Endothelial cell (in vitro differentiated cells): ENCODE results near the gene PARM1. TPM values are rescaled to one million over a fixed set of nuclear protein-coding genes. Genes with fewer than 3 reads are reported as not detected.

ENCODE experiments used
- DNase-seq: peaks from one replicate; pipeline ENCODE4 v3.0.0; 2021; ENCODE audit warnings: low spot score
- H3K27ac Mint-ChIP-seq: one replicate; pipeline ENCODE4 v1.8.0; 2021; ENCODE audit warnings: mixed read lengths, inconsistent platforms; ENCODE audit not compliant: unreplicated experiment
- H3K27me3 Mint-ChIP-seq: one replicate; pipeline ENCODE4 v1.8.0; 2021; ENCODE audit warnings: mild to moderate bottlenecking, moderate library complexity, mixed read lengths, inconsistent platforms; ENCODE audit not compliant: unreplicated experiment
- H3K36me3 Mint-ChIP-seq: one replicate; pipeline ENCODE4 v1.8.0; 2021; ENCODE audit warnings: mild to moderate bottlenecking, low read depth, mixed read lengths, inconsistent platforms; ENCODE audit not compliant: unreplicated experiment
- H3K4me1 Mint-ChIP-seq: one replicate; pipeline ENCODE4 v1.8.0; 2021; ENCODE audit warnings: mild to moderate bottlenecking, mixed read lengths, inconsistent platforms; ENCODE audit not compliant: unreplicated experiment
- H3K4me3 Mint-ChIP-seq: one replicate; pipeline ENCODE4 v1.8.0; 2021; ENCODE audit warnings: mild to moderate bottlenecking, mixed read lengths, inconsistent platforms; ENCODE audit not compliant: unreplicated experiment
- H3K9me3 Mint-ChIP-seq: one replicate; pipeline ENCODE4 v1.8.0; 2021; ENCODE audit warnings: mixed read lengths, inconsistent platforms; ENCODE audit not compliant: unreplicated experiment
- CTCF ChIP-seq: fragments of 200-600 bp; sonication (generic); IDR thresholded peaks from one replicate; pipeline ENCODE4 v1.5.0; 2021; ENCODE audit warnings: antibody characterized with exemption; ENCODE audit not compliant: unreplicated experiment
- total RNA-seq: library from RNA; stranded (reverse); fragmentation: NEBNext Ultra II Directional; extraction: Animal tissue kit (Norgen Biotek cat#: 25700); gene quantifications from one replicate; pipeline ENCODE4 v1.2.1, GENCODE V29; 2021; ENCODE audit not compliant: unreplicated experiment

Gene PARM1
- total RNA-seq, 1 donor from 2014 or later, result 0.18 TPM

GRCh38 chr4:74975082-74975481 lies 42.2 kb downstream of the PARM1 start:
- no peaks in the 10 kb centered on the region for H3K27me3 Mint-ChIP-seq
- H3K4me3 Mint-ChIP-seq, result no peak overlapping the region
- no peaks in the 10 kb centered on the region for H3K36me3 Mint-ChIP-seq
- no peaks in the 10 kb centered on the region for H3K9me3 Mint-ChIP-seq
- no peak overlapping the region for H3K27ac Mint-ChIP-seq
- no peak for DNase-seq
- no peak for TF ChIP-seq CTCF
- H3K4me1 Mint-ChIP-seq, result no peaks in the 10 kb centered on the region

- Mint-ChIP-seq H3K4me1 (no peaks in the 10 kb centered on the region), H3K27me3 (no peaks in the 10 kb centered on the region), H3K36me3 (no peaks in the 10 kb centered on the region), H3K27ac (no peak overlapping the region), H3K9me3 (no peaks in the 10 kb centered on the region), H3K4me3 (no peak overlapping the region)
- no peak for DNase-seq
- no peak for TF ChIP-seq CTCF
These were observed 43.2 kb downstream of the PARM1 start for GRCh38 chr4:74975848-74976824.

- Mint-ChIP-seq H3K4me3 (no peak overlapping the region), H3K27ac (no peak overlapping the region), H3K9me3 (no peaks in the 10 kb centered on the region), H3K27me3 (no peaks in the 10 kb centered on the region), H3K36me3 (no peaks in the 10 kb centered on the region), H3K4me1 (no peaks in the 10 kb centered on the region)
- TF ChIP-seq CTCF, result no peak
- no peak for DNase-seq
These were observed 49.8 kb downstream of the PARM1 start for GRCh38 chr4:74982546-74983252.

GRCh38 chr4:74983253-74983635 lies 50.3 kb downstream of the PARM1 start:
- Mint-ChIP-seq H3K4me1 (no peaks in the 10 kb centered on the region), H3K36me3 (no peaks in the 10 kb centered on the region), H3K27ac (no peak overlapping the region)

More at GRCh38 chr4:74983253-74983635, 50.3 kb downstream of the PARM1 start:
- no peak for TF ChIP-seq CTCF
- DNase-seq, result no peak
- H3K27me3 Mint-ChIP-seq, result no peaks in the 10 kb centered on the region
- no peak overlapping the region for H3K4me3 Mint-ChIP-seq
- H3K9me3 Mint-ChIP-seq, result no peaks in the 10 kb centered on the region
